K562 (cell line): ENCODE measurements around the gene GTF2H4. TPM values are rescaled to one million over a fixed set of nuclear protein-coding genes. Genes with fewer than 3 reads are reported as not detected.

Experiments
- ATAC-seq: fragments of 200-7000 bp; cut with Tn5 transposase; 3 replicates; pipeline ENCODE4 v1.9.1; 2020; ENCODE audit warnings: moderate library complexity
- BruUV-seq: library from RNA; stranded (reverse); fragments of 400-500 nt; replicated peaks from 2 replicates; lab custom pipeline; 2021; lab: Mats Ljungman, UMichigan
- CTCF ChIA-PET: fragments of 300-600 bp; formaldehyde crosslinking; extraction: SDS; loops from one replicate; lab custom pipeline; 2021; ENCODE audit warnings: low intra/inter-chr PET ratio; lab: Yijun Ruan, JAX
- POLR2A ChIA-PET: fragments of 300-600, 350-650 bp; sonication (Branson Sonifier 250); formaldehyde crosslinking; extraction: SDS; loops from one replicate; lab custom pipeline; 2021; ENCODE audit warnings: antibody characterized with exemption, inconsistent platforms; lab: Yijun Ruan, JAX
- DNase-seq, 4 experiments: peaks; one replicate each; pipeline versions ENCODE4 v3.0.0 to v3.0.0-alpha.2; 2011 to 2018; ENCODE audit warnings: low spot score in 3 of 4, mixed read lengths in 3 of 4; ENCODE audit errors: extremely low read depth in 1 of 4
- FAIRE-seq: peaks from 2 replicates; lab custom pipeline; 2011; peaks lifted over from hg19 to GRCh38; lab: Jason Lieb, UNC
- H2AFZ ChIP-seq: 2 replicates; pipeline ENCODE4 v1.6.0; 2011; ENCODE audit warnings: low read depth, low read length, control low read depth, inconsistent platforms
- H3K27ac ChIP-seq: fragments of 200-600 bp; 3 replicates; pipeline ENCODE4 v1.8.0; 2011; ENCODE audit warnings: low read depth, mild to moderate bottlenecking, control low read depth, inconsistent platforms, low read length, moderate library complexity, mixed read lengths; ENCODE audit errors: extremely low read depth
- H3K27me3 ChIP-seq, 2 experiments: fragments of 300-600 bp in 1 of 2; 2 replicates in 1 of 2; 3 replicates in 1 of 2; pipeline versions ENCODE4 v1.6.0 to v1.8.0; 2011; ENCODE audit warnings: inconsistent platforms in 2 of 2, low read length in 2 of 2, mild to moderate bottlenecking in 1 of 2, mixed read lengths in 1 of 2, moderate library complexity in 1 of 2; ENCODE audit not compliant: control insufficient read depth in 2 of 2, insufficient read depth in 2 of 2
- H3K36me3 ChIP-seq: fragments of 300-600 bp; 3 replicates; pipeline ENCODE4 v1.8.0; 2011; ENCODE audit warnings: mild to moderate bottlenecking, low read length, inconsistent platforms; ENCODE audit not compliant: control insufficient read depth, insufficient read depth
- H3K4me1 ChIP-seq, 2 experiments: fragments of 200-600 bp in 1 of 2; replicated peaks in 1 of 2; 2 replicates in 1 of 2; 3 replicates in 1 of 2; pipeline versions ENCODE4 v1.5.1 to v1.8.0; 2011; ENCODE audit warnings: inconsistent platforms in 2 of 2, low read length in 2 of 2, mild to moderate bottlenecking in 1 of 2, mixed read lengths in 1 of 2, moderate library complexity in 1 of 2; ENCODE audit not compliant: control insufficient read depth in 2 of 2, insufficient read depth in 2 of 2
- H3K4me2 ChIP-seq: 2 replicates; pipeline ENCODE4 v1.6.1; 2011; ENCODE audit warnings: low read length, control low read depth, inconsistent platforms, mixed read lengths; ENCODE audit not compliant: insufficient read depth
- H3K4me3 ChIP-seq: fragments of 200-600 bp; sonication (generic), shearing (Covaris generic); 2 replicates; pipeline ENCODE4 v1.5.1; 2016; ENCODE audit warnings: control low read depth, inconsistent platforms
- H3K79me2 ChIP-seq: fragments of 200-600 bp; 3 replicates; pipeline ENCODE4 v1.8.0; 2011; ENCODE audit warnings: low read length, inconsistent platforms; ENCODE audit not compliant: control insufficient read depth, insufficient read depth
- H3K9ac ChIP-seq, 2 experiments: 2 replicates each; pipeline versions ENCODE4 v1.6.0 to v1.6.1; 2011; ENCODE audit warnings: low read depth in 2 of 2, low read length in 2 of 2, control low read depth in 1 of 2, inconsistent platforms in 1 of 2, mild to moderate bottlenecking in 1 of 2, mixed read lengths in 1 of 2; ENCODE audit not compliant: insufficient read depth in 1 of 2
- H3K9me1 ChIP-seq: one replicate; pipeline ENCODE4 v1.6.0; 2011; ENCODE audit warnings: inconsistent platforms, mild to moderate bottlenecking, low read length, moderate library complexity; ENCODE audit not compliant: control insufficient read depth, insufficient read depth
- H3K9me3 ChIP-seq: replicated peaks from 2 replicates; pipeline ENCODE4 v1.5.1; 2011; ENCODE audit warnings: low read depth, low read length, inconsistent platforms; ENCODE audit not compliant: control insufficient read depth, insufficient read depth
- H4K20me1 ChIP-seq: replicated peaks from 2 replicates; pipeline ENCODE4 v1.6.1; 2011; ENCODE audit warnings: low read length, inconsistent platforms, mixed read lengths; ENCODE audit not compliant: control insufficient read depth, insufficient read depth
- BRCA1 ChIP-seq, 2 experiments: fragments of 450-650 bp in 1 of 2; sonication (generic) in 1 of 2; formaldehyde crosslinking in 1 of 2; IDR thresholded peaks; 2 replicates each; pipeline versions ENCODE4 v1.5.0 to v1.6.1; 2017 to 2020; ENCODE audit warnings: mild to moderate bottlenecking in 1 of 2, missing genetic modification reagents in 1 of 2
- NCOR1 ChIP-seq: fragments of 450-650 bp; IDR thresholded peaks from 2 replicates; pipeline ENCODE4 v1.6.1; 2016; ENCODE audit warnings: mild to moderate bottlenecking, moderate library complexity
- RAD51 ChIP-seq: fragments of 450-650 bp; IDR thresholded peaks from 2 replicates; pipeline ENCODE4 v1.7.1; 2016; ENCODE audit warnings: low read depth, mild to moderate bottlenecking, borderline replicate concordance
- RBM17 ChIP-seq: fragments of 200-400 bp; formaldehyde crosslinking; IDR thresholded peaks from 2 replicates; pipeline ENCODE4 v1.6.1; 2017; ENCODE audit warnings: low read depth, mild to moderate bottlenecking, low read length, borderline replicate concordance
- SAP30 ChIP-seq: fragments of 200-600 bp; sonication (generic); IDR thresholded peaks from 2 replicates; pipeline ENCODE4 v1.6.1; 2012; ENCODE audit warnings: borderline replicate concordance, low read depth, mild to moderate bottlenecking, moderate library complexity, low read length, control low read depth, inconsistent platforms; ENCODE audit not compliant: insufficient read depth, poor library complexity, severe bottlenecking
- SLC30A9 ChIP-seq: fragments of 250-450 bp; sonication (Bioruptor Pico); IDR thresholded peaks from 2 replicates; pipeline ENCODE4 v1.8.0; 2022; ENCODE audit warnings: mild to moderate bottlenecking, moderate library complexity
- SPI1 ChIP-seq: IDR thresholded peaks from 2 replicates; pipeline ENCODE4 v1.6.1; 2011; ENCODE audit warnings: low read depth, low read length, control low read depth, borderline replicate concordance
- XRCC3 ChIP-seq: fragments of 450-650 bp; IDR thresholded peaks from 2 replicates; pipeline ENCODE4 v1.6.1; 2017; ENCODE audit warnings: mild to moderate bottlenecking, moderate library complexity
- ZFP1 ChIP-seq: fragments of 450-650 bp; formaldehyde crosslinking; IDR thresholded peaks from 2 replicates; pipeline ENCODE4 v1.4.0; 2020; ENCODE audit warnings: mild to moderate bottlenecking, mixed read lengths
- ZNF224 ChIP-seq: sonication (generic); formaldehyde crosslinking; IDR thresholded peaks from 2 replicates; pipeline ENCODE4 v1.8.0; 2022; ENCODE audit warnings: mild to moderate bottlenecking, missing genetic modification reagents
- ZNF445 ChIP-seq: fragments of 250-450 bp; sonication (Bioruptor Pico); IDR thresholded peaks from 2 replicates; pipeline ENCODE4 v1.4.0; 2020; ENCODE audit warnings: low read depth, mild to moderate bottlenecking, moderate library complexity
- WGBS: fragments of 100-300 bp; shearing (Covaris generic); methylation state at CpG from one replicate; pipeline ENCODE4 v1.1.6; 2016; ENCODE audit warnings: low coverage, mixed read lengths; ENCODE audit not compliant: insufficient coverage; ENCODE audit errors: missing lambda C conversion rate; 5-methylcytosine and 5-hydroxymethylcytosine counted together
- in situ Hi-C: fragments of 300-500 bp; cut with MboI; formaldehyde crosslinking; loops from 4 replicates; pipeline ENCODE4 v1.15.0; 2018; ENCODE audit warnings: inconsistent platforms, mixed read lengths
- intact Hi-C: fragments of 100-400 bp; cut with micrococcal nuclease; formaldehyde crosslinking; loops from 2 replicates; pipeline ENCODE4 v1.14.2; 2022
- polyA plus RNA-seq, 8 experiments: library from polyadenylated mRNA; depleted of rRNA in 4 of 8; stranded (reverse) in 5 of 8; unstranded in 3 of 8; fragments of >200 nt; fragmentation: Nextera tagmentation in 2 of 8; fragmentation: Illumina TruSeq in 1 of 8; extraction: Ambion mirVana in 2 of 8; extraction: Trizol in 1 of 8; gene quantifications; 2 replicates each; pipeline versions ENCODE4 v1.2.1 to v1.2.3, GENCODE V29; 2011 to 2014; ENCODE audit warnings: inconsistent platforms in 1 of 8, missing spikeins in 1 of 8
- total RNA-seq, 7 experiments: library from RNA; depleted of rRNA in 6 of 7; stranded (reverse); fragments of >200 nt in 6 of 7; fragmentation: Illumina TruSeq in 2 of 7; extraction: Trizol in 2 of 7; gene quantifications; 2 replicates each; pipeline versions ENCODE4 v1.2.1 to v1.2.3, GENCODE V29; 2011 to 2021; ENCODE audit warnings: low replicate concordance in 1 of 7
- TF ChIP-seq, protein P1 (sequence below): sonication (generic); formaldehyde crosslinking; IDR thresholded peaks from 2 replicates; pipeline ENCODE4 v1.8.0; 2023; ENCODE audit warnings: missing genetic modification reagents, mild to moderate bottlenecking, borderline replicate concordance
- TF ChIP-seq, protein P2 (sequence below): fragments of 250-450 bp; sonication (Bioruptor Pico); IDR thresholded peaks from 2 replicates; pipeline ENCODE4 v1.8.0; 2022; ENCODE audit warnings: moderate library complexity, mild to moderate bottlenecking, inconsistent platforms
- TF ChIP-seq, protein P3 (sequence below), 2 experiments: fragments of 250-450 bp in 1 of 2; fragments of 450-650 bp in 1 of 2; sonication (Bioruptor Pico) in 1 of 2; IDR thresholded peaks; 2 replicates each; pipeline versions ENCODE4 v1.6.1 to v1.8.0; 2016 to 2021; ENCODE audit warnings: mild to moderate bottlenecking in 2 of 2, moderate library complexity in 2 of 2, missing compliant biosample characterization in 1 of 2, missing genetic modification characterization in 1 of 2

Gene GTF2H4
- total and polyA plus RNA-seq, 9 of the 15 experiments (the other 6 are each of a cell fraction or from before 2014, with no cell fraction given), result 3.6 to 86.1 (median 39.6) TPM

DNA sequence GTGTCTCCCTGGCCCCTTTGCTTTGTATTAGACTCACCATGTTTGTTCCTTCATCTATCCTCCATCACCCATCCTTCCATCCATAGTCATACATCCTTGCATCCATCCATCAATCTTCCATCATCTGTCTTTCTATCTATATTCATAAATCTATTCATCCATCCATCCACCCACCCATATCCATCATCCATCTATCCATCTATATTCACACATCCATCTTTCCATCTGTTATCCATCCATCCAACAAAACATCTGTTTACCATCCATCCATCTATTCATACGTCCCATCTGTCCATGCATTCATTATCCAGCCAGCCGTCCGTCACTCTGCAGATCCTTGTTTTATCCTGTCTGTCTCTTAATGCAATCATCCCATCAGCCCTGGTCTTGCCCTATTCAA, 13.1 kb upstream of the GTF2H4 start:
- in situ Hi-C loops, result no loop called here
- Histone ChIP-seq H3K9me1 (no peaks in the 10 kb centered on the region), H3K9ac (no peak overlapping the region), H3K36me3 (peaks cover 87% of the 10 kb centered on the region), H4K20me1 (no peaks in the 10 kb centered on the region; the same call in 1 of the 2 replicates), H3K4me3 (no peak overlapping the region), H3K79me2 (no peaks in the 10 kb centered on the region), H3K9me3 (no peaks in the 10 kb centered on the region)
- ChIA-PET POLR2A (interaction anchor here (1.1 to 1.4 kb wide), 4 partner anchors 10 to 20 kb away, joined by 4 to 6 read pairs (median 4); no protein-coding TSS in a partner anchor), CTCF (no interaction called here)
- no TSS peak for BruUV-seq
- ATAC-seq (no peak), FAIRE-seq (no peak)
- intact Hi-C loops, result no loop called here
- TF ChIP-seq, protein P1, sequence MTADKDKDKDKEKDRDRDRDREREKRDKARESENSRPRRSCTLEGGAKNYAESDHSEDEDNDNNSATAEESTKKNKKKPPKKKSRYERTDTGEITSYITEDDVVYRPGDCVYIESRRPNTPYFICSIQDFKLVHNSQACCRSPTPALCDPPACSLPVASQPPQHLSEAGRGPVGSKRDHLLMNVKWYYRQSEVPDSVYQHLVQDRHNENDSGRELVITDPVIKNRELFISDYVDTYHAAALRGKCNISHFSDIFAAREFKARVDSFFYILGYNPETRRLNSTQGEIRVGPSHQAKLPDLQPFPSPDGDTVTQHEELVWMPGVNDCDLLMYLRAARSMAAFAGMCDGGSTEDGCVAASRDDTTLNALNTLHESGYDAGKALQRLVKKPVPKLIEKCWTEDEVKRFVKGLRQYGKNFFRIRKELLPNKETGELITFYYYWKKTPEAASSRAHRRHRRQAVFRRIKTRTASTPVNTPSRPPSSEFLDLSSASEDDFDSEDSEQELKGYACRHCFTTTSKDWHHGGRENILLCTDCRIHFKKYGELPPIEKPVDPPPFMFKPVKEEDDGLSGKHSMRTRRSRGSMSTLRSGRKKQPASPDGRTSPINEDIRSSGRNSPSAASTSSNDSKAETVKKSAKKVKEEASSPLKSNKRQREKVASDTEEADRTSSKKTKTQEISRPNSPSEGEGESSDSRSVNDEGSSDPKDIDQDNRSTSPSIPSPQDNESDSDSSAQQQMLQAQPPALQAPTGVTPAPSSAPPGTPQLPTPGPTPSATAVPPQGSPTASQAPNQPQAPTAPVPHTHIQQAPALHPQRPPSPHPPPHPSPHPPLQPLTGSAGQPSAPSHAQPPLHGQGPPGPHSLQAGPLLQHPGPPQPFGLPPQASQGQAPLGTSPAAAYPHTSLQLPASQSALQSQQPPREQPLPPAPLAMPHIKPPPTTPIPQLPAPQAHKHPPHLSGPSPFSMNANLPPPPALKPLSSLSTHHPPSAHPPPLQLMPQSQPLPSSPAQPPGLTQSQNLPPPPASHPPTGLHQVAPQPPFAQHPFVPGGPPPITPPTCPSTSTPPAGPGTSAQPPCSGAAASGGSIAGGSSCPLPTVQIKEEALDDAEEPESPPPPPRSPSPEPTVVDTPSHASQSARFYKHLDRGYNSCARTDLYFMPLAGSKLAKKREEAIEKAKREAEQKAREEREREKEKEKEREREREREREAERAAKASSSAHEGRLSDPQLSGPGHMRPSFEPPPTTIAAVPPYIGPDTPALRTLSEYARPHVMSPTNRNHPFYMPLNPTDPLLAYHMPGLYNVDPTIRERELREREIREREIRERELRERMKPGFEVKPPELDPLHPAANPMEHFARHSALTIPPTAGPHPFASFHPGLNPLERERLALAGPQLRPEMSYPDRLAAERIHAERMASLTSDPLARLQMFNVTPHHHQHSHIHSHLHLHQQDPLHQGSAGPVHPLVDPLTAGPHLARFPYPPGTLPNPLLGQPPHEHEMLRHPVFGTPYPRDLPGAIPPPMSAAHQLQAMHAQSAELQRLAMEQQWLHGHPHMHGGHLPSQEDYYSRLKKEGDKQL (CRISPR knock-in tag), result no peak
- no peak for TF ChIP-seq XRCC3
- TF ChIP-seq ZFP1 (CRISPR knock-in tag), result no peak
- TF ChIP-seq RBM17, result no peak
- TF ChIP-seq BRCA1 (IDR thresholded peaks at IDR 0.05), result no peak
- no peak for TF ChIP-seq BRCA1 (CRISPR knock-in tag; IDR thresholded peaks at IDR 0.05)
- TF ChIP-seq, protein P2, sequence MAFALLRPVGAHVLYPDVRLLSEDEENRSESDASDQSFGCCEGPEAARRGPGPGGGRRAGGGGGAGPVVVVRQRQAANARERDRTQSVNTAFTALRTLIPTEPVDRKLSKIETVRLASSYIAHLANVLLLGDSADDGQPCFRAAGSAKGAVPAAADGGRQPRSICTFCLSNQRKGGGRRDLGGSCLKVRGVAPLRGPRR, result no peak
- no peak for TF ChIP-seq RAD51
- no peak for TF ChIP-seq NCOR1
- no peak for TF ChIP-seq ZNF445 (CRISPR knock-in tag)
- TF ChIP-seq SAP30, result no peak
- TF ChIP-seq ZNF224 (CRISPR knock-in tag), result no peak
- no peak for TF ChIP-seq SLC30A9 (CRISPR knock-in tag)
- TF ChIP-seq, protein P3, sequence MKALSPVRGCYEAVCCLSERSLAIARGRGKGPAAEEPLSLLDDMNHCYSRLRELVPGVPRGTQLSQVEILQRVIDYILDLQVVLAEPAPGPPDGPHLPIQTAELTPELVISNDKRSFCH (CRISPR knock-in tag; IDR thresholded peaks at IDR 0.05), result no peak
- TF ChIP-seq, protein P3 (tag; IDR thresholded peaks at IDR 0.05), result no peak
- TF ChIP-seq SPI1, result no peak
- TF ChIP-seq, all 486 proteins: peak for 0
- peaks cover 0 to 17% of the 10 kb centered on the region in 2 experiments; a peak in 1 of 5 replicates for H3K4me1 ChIP-seq
- no peak overlapping the region for H2AFZ ChIP-seq
- no peak overlapping the region for H3K27ac ChIP-seq
- no peak overlapping the region for H3K4me2 ChIP-seq
- DNase-seq, result no peak
- 87% methylated on average over 3 of the region's 3 CpGs for WGBS
- H3K27me3 ChIP-seq, result no peaks in the 10 kb centered on the region
